LNCaP clone FGC (cell line): ENCODE data around the gene GON4L.
A peak's percentile ranks its signal among the peaks of the same experiment; 100 is the strongest.
"Not testable (repeated sequence)": the region's sequence is repeated elsewhere in the genome, so short reads cannot be mapped to it uniquely, and the experiment has no call there.

Experiments
- DNase-seq: peaks from one replicate; pipeline ENCODE4 v3.0.0-alpha.2; 2011; ENCODE audit warnings: low read depth
- H3K4me3 ChIP-seq: 2 replicates; pipeline ENCODE4 v1.5.1; 2011; ENCODE audit warnings: mild to moderate bottlenecking, low read depth, low read length, control low read depth
- CTCF ChIP-seq: IDR thresholded peaks from 2 replicates; pipeline ENCODE4 v1.5.1; 2012; ENCODE audit warnings: mild to moderate bottlenecking; ENCODE audit not compliant: control insufficient read depth, insufficient read depth; ENCODE audit errors: extremely low read depth

GON4L gene

DNA sequence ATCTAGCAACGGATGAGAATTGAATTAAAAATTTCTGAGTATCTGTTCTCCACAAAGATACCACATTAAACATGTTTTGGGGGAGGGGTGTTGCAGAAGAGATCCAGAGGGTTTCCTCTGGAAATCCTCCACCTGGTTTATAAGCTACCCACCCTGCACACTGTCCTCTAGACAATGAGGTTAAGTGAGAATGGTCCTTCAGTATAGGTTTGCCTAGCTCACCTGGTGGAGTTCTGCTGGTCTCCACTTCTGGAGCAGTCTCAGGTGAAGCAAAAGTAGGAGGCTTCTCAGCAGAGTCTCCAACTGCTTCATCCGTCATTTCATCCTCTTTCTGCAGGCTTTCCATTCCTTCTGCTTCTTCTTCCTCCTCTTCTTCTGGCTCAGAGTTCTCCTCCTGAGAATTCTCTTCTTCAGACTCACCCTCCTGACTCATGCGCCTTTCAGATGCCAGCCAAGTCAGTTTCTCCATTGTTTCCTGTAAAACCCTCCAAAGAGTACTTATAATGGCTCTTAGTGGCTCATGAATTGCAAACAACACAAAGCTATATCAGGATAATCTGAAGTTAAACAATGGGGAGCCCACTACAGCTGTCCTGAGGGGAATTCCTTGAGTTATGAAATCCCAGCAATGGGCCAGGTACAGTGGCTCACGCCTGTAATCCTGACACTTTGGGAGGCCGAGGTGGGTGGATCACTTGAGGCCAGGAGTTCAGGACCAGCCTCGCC lies 93.8 kb downstream of the GON4L start:
- H3K4me3 ChIP-seq, DNase-seq: not testable (repeated sequence)
- TF ChIP-seq CTCF = 0 out of 2 replicates have a peak, but pooled peaks have one; percentile 2

GRCh38 chr1:155761736-155762405 lies 95.1 kb downstream of the GON4L start:
- no peak for TF ChIP-seq CTCF
- H3K4me3 ChIP-seq = no peak overlapping the region
- DNase-seq = no peak

- no peak for TF ChIP-seq CTCF
- DNase-seq = no peak
- no peak overlapping the region for H3K4me3 ChIP-seq
Measured at GRCh38 chr1:155760751-155761475, 96.1 kb downstream of the GON4L start.

GRCh38 chr1:155759966-155760630 lies 96.9 kb downstream of the GON4L start:
- DNase-seq = no peak
- no peak for TF ChIP-seq CTCF
- no peak overlapping the region for H3K4me3 ChIP-seq

DNA sequence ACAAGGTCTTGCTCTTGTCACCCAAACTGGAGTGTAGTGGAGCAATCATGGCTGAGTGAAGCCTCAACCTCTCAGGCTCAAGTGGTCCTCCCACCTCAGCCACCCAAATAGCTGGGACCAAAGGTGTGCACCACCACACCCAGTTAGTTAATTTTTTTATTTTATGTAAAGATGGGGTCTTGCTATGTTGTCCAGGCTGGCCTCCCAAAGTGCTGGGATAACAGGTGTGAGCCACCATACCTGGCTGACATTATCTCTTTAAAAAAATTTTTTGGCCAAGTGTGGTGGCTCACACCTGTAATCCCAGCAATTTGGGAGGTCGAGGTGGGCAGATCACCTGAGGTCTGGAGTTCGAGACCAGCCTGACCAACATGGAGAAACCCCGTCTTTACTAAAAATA lies 98.0 kb downstream of the GON4L start:
- DNase-seq, H3K4me3 ChIP-seq: not testable (repeated sequence)

DNA sequence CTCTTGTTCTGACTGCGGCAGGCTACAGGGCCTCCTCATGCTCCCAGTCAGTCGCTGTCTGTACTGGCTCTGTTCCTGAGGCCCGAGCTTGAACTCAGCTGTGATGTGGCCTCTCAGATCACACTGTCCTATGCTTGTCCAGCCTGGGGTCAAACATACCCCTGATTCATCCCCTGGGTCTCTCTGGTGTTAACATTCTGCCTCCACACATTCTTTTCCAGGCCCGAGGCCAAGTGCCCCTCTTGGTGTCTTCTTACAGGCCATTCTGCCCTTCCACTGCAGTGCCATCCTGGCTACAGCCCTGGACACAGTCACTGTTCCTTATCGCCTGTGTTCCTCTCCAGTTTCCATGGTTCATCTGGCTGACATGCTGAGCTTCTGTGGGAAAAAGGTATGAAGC lies 108.9 kb downstream of the GON4L start:
- not testable (repeated sequence) for DNase-seq, H3K4me3 ChIP-seq

DNA sequence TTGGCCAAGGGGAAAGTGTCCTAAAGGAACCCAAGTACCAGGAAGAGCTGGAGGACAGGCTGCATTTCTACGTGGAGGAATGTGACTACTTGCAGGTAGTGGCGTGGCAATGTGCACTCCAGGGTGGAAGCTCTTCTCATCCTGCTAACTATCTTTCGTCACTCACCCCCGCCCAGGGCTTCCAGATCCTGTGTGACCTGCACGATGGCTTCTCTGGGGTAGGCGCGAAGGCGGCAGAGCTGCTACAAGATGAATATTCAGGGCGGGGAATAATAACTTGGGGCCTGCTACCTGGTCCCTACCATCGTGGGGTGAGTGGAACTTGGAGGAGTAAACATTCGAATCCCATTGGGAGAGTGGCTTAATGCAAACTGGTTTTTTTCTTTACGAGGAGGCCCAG lies 109.4 kb downstream of the GON4L start:
- not testable (repeated sequence) for H3K4me3 ChIP-seq, DNase-seq

GRCh38 chr1:155745284-155746228 lies 111.5 kb downstream of the GON4L start:
- peak; percentile 89 for DNase-seq
- H3K4me3 ChIP-seq = peak overlapping the region; percentile 71
